A549 (cell line): ENCODE data around the gene ST8SIA2. TPM values are rescaled to one million over a fixed set of nuclear protein-coding genes. Genes with fewer than 3 reads are reported as not detected.

Experiments used
- ATAC-seq, 2 experiments: fragments of 200-7000 bp in 1 of 2; fragments of >200 bp in 1 of 2; cut with Nextera tagmentation in 1 of 2; cut with Tn5 transposase in 1 of 2; 3 replicates each; pipeline versions ENCODE4 v1.8.0 to v1.9.1; 2018 to 2020; ENCODE audit warnings: mild to moderate bottlenecking in 1 of 2, moderate library complexity in 1 of 2
- CTCF ChIA-PET: fragments of 300-600 bp; sonication (Branson Sonifier 250); formaldehyde crosslinking; extraction: SDS; loops from one replicate; lab custom pipeline; 2021; ENCODE audit warnings: antibody characterized with exemption, inconsistent platforms; lab: Yijun Ruan, JAX
- POLR2A ChIA-PET: fragments of 350-600 bp; formaldehyde crosslinking; extraction: SDS; loops from one replicate; lab custom pipeline; 2021; ENCODE audit warnings: antibody characterized with exemption, inconsistent platforms; lab: Yijun Ruan, JAX
- DNase-seq, 2 experiments: peaks; one replicate each; pipeline versions ENCODE4 v3.0.0 to v3.0.0-alpha.2; 2011 to 2016; ENCODE audit warnings: low read depth in 1 of 2, low spot score in 1 of 2
- FAIRE-seq: peaks from 2 replicates; lab custom pipeline; 2011; peaks lifted over from hg19 to GRCh38; lab: Jason Lieb, UNC
- H3K27ac ChIP-seq, 2 experiments: fragments of >200 bp; sonication (Bioruptor Twin); formaldehyde crosslinking; 3 replicates each; pipeline ENCODE4 v1.5.1; 2016 to 2017
- H3K4me1 ChIP-seq: fragments of >200 bp; sonication (Bioruptor Twin); formaldehyde crosslinking; 3 replicates; pipeline ENCODE4 v1.6.1; 2016
- H3K4me2 ChIP-seq: fragments of >200 bp; sonication (Bioruptor Twin); formaldehyde crosslinking; 3 replicates; pipeline ENCODE4 v1.6.1; 2016
- H3K4me3 ChIP-seq: fragments of >200 bp; sonication (Bioruptor Twin); formaldehyde crosslinking; 3 replicates; pipeline ENCODE4 v1.5.1; 2016
- H3K9me3 ChIP-seq: fragments of >200 bp; sonication (Bioruptor Twin); formaldehyde crosslinking; 3 replicates; pipeline ENCODE4 v1.6.1; 2016
- BHLHE40 ChIP-seq: IDR thresholded peaks from 2 replicates; pipeline ENCODE4 v1.6.1; 2012; ENCODE audit warnings: low read depth, low read length, inconsistent platforms
- CBX8 ChIP-seq: fragments of 200-600 bp; sonication (generic); IDR thresholded peaks from 2 replicates; pipeline ENCODE4 v1.6.1; 2016
- CEBPB ChIP-seq, 2 experiments: fragments of >200 bp in 1 of 2; sonication (Bioruptor Twin) in 1 of 2; formaldehyde crosslinking in 1 of 2; IDR thresholded peaks; 2 replicates each; pipeline ENCODE4 v1.6.1; 2012 to 2016
- CHD2 ChIP-seq: fragments of 150-350 bp; IDR thresholded peaks from 2 replicates; pipeline ENCODE4 v1.6.1; 2014; ENCODE audit warnings: low read length; ENCODE audit not compliant: partially characterized antibody
- CHD4 ChIP-seq: fragments of 200-600 bp; sonication (generic); IDR thresholded peaks from 2 replicates; pipeline ENCODE4 v1.6.1; 2016; ENCODE audit warnings: antibody characterized with exemption, mild to moderate bottlenecking, borderline replicate concordance
- ESRRA ChIP-seq: fragments of 150-350 bp; IDR thresholded peaks from 2 replicates; pipeline ENCODE4 v1.6.1; 2014; ENCODE audit warnings: mild to moderate bottlenecking, low read length, borderline replicate concordance
- FOSB ChIP-seq: fragments of 250-450 bp; sonication (Bioruptor Pico); IDR thresholded peaks from 2 replicates; pipeline ENCODE4 v1.5.0; 2020; ENCODE audit warnings: mild to moderate bottlenecking, moderate library complexity
- GATA3 ChIP-seq: IDR thresholded peaks from 2 replicates; pipeline ENCODE4 v1.6.1; 2012; ENCODE audit warnings: borderline replicate concordance
- HDAC2 ChIP-seq: fragments of 200-600 bp; sonication (generic); IDR thresholded peaks from 2 replicates; pipeline ENCODE4 v1.6.1; 2016
- HOXB13 ChIP-seq: fragments of 250-450 bp; sonication (Bioruptor Pico); IDR thresholded peaks from 2 replicates; pipeline ENCODE4 v1.5.0; 2020; ENCODE audit warnings: low read depth, mild to moderate bottlenecking, moderate library complexity
- HOXB5 ChIP-seq: fragments of 250-450 bp; sonication (Bioruptor Pico); IDR thresholded peaks from 2 replicates; pipeline ENCODE4 v1.5.0; 2020; ENCODE audit warnings: mild to moderate bottlenecking, moderate library complexity
- JUN ChIP-seq, 2 experiments: fragments of >200 bp; sonication (Bioruptor Twin); formaldehyde crosslinking; IDR thresholded peaks; 2 replicates in 1 of 2; 3 replicates in 1 of 2; pipeline ENCODE4 v1.6.1; 2016 to 2017
- KDM5A ChIP-seq: fragments of 200-600 bp; sonication (generic); IDR thresholded peaks from 2 replicates; pipeline ENCODE4 v1.6.1; 2016; ENCODE audit warnings: antibody characterized with exemption, mild to moderate bottlenecking
- NFE2L2 ChIP-seq: fragments of 150-350 bp; conservative IDR thresholded peaks from 2 replicates; pipeline ENCODE4 v1.6.1; 2014; ENCODE audit warnings: low read length
- NR3C1 ChIP-seq: fragments of >200 bp; sonication (Bioruptor Twin); formaldehyde crosslinking; IDR thresholded peaks from 3 replicates; pipeline ENCODE4 v1.6.1; 2017
- TFCP2L1 ChIP-seq: fragments of 250-450 bp; sonication (Bioruptor Pico); IDR thresholded peaks from 2 replicates; pipeline ENCODE4 v1.5.0; 2021; ENCODE audit warnings: mild to moderate bottlenecking
- TP53 ChIP-seq: fragments of 250-450 bp; sonication (Bioruptor Pico); IDR thresholded peaks from 2 replicates; pipeline ENCODE4 v1.5.0; 2021; ENCODE audit warnings: mild to moderate bottlenecking, moderate library complexity
- ZC3H11A ChIP-seq: fragments of 450-650 bp; IDR thresholded peaks from 2 replicates; pipeline ENCODE4 v1.6.1; 2014; ENCODE audit warnings: antibody characterized with exemption, mild to moderate bottlenecking
- ZFP36 ChIP-seq: fragments of 450-650 bp; IDR thresholded peaks from 2 replicates; pipeline ENCODE4 v1.6.1; 2014; ENCODE audit warnings: borderline replicate concordance; ENCODE audit not compliant: partially characterized antibody
- WGBS: methylation state at CpG from one replicate; pipeline ENCODE4 v1.1.6; 2017; ENCODE audit errors: missing lambda C conversion rate; 5-methylcytosine and 5-hydroxymethylcytosine counted together
- polyA plus RNA-seq, 4 experiments: library from polyadenylated mRNA; depleted of rRNA in 3 of 4; stranded (reverse); fragments of >200 nt; fragmentation: RNase III in 1 of 4; extraction: RNeasy Plus Mini Kit Qiagen cat#74134 plus additional on column Dnase treatment in 1 of 4; gene quantifications; 2 replicates in 3 of 4; 3 replicates in 1 of 4; pipeline ENCODE4 v1.2.3, GENCODE V29; 2011 to 2017
- TF ChIP-seq, protein P1 (sequence below): fragments of >200 bp; sonication (Bioruptor Twin); formaldehyde crosslinking; IDR thresholded peaks from 3 replicates; pipeline ENCODE4 v1.6.1; 2016
- TF ChIP-seq, protein P2 (sequence below): fragments of 200-600 bp; sonication (generic); IDR thresholded peaks from 2 replicates; pipeline ENCODE4 v1.6.1; 2016; ENCODE audit warnings: antibody characterized with exemption, mild to moderate bottlenecking, moderate library complexity
- TF ChIP-seq, protein P3 (sequence below): IDR thresholded peaks from 2 replicates; pipeline ENCODE4 v1.6.1; 2012
- TF ChIP-seq, protein P4 (sequence below): IDR thresholded peaks from 2 replicates; pipeline ENCODE4 v1.6.1; 2012; ENCODE audit warnings: low read depth, borderline replicate concordance
- TF ChIP-seq, protein P5 (sequence below): fragments of 250-450 bp; sonication (Bioruptor Pico); IDR thresholded peaks from 2 replicates; pipeline ENCODE4 v1.5.0; 2021; ENCODE audit warnings: mild to moderate bottlenecking, moderate library complexity, borderline replicate concordance

Gene ST8SIA2
- polyA plus RNA-seq, 2 of the 4 experiments (the other 2 are of a cell fraction): 0.22 to 0.41 TPM

DNA sequence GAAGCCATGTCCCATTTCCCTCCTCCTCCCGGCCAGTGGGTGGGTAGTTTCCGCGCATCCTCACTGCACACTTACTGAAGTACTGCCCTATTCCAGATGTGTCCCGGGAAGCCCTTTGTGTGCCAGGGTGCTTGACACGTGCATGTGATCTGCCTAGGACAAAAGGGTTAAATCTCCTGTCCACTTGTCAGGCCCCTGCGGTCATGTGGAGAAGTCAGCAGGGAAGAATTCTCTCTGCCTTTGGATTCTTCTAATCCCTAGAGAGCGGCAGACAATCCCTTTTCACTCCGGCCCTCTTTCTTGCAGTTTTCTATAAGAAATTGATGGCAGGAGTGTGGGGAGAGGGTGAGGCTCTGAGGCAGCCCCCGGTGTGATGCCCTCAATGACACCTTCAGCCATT lies 19.8 kb downstream of the ST8SIA2 start:
- 53% methylated on average over 9 of the region's 9 CpGs for WGBS

DNA sequence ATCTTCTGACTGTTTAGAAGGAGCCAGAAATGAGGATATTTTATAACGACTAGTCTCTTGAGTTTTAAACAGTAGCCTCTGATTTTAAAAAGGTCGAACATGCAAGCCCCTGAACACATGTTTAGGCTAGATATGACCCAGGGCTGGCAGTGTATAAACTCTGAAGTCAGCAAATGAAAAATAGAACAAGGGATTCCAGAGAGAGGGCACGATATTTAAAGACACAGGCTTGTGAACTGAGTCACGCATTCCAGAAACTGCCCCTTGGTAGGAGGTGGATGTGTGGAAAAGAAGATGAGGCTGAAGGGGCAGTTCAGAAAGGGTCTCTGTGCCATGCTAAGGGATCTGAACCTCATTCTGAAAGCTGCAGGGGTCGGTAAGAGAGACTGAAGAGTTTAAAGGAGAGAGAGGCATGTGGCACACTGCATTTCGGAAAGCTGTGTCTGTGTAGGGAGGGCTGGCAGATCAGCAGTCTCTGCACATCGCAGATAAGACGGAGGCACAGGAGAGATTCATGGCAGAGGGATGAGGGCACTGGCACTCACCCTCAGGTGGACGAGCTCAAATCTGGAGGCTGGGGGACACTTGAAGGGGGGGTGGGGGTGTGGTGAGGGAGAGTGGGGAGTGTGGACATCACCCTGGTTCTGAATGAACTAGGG lies 22.1 kb downstream of the ST8SIA2 start:
- H3K9me3 ChIP-seq: no peaks in the 10 kb centered on the region
- H3K4me3 ChIP-seq: no peak overlapping the region
- TF ChIP-seq TFCP2L1 (CRISPR knock-in tag): no peak
- TF ChIP-seq, protein P1, sequence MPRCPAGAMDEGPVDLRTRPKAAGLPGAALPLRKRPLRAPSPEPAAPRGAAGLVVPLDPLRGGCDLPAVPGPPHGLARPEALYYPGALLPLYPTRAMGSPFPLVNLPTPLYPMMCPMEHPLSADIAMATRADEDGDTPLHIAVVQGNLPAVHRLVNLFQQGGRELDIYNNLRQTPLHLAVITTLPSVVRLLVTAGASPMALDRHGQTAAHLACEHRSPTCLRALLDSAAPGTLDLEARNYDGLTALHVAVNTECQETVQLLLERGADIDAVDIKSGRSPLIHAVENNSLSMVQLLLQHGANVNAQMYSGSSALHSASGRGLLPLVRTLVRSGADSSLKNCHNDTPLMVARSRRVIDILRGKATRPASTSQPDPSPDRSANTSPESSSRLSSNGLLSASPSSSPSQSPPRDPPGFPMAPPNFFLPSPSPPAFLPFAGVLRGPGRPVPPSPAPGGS: no peak
- no peak for TF ChIP-seq CBX8
- TF ChIP-seq, protein P2, sequence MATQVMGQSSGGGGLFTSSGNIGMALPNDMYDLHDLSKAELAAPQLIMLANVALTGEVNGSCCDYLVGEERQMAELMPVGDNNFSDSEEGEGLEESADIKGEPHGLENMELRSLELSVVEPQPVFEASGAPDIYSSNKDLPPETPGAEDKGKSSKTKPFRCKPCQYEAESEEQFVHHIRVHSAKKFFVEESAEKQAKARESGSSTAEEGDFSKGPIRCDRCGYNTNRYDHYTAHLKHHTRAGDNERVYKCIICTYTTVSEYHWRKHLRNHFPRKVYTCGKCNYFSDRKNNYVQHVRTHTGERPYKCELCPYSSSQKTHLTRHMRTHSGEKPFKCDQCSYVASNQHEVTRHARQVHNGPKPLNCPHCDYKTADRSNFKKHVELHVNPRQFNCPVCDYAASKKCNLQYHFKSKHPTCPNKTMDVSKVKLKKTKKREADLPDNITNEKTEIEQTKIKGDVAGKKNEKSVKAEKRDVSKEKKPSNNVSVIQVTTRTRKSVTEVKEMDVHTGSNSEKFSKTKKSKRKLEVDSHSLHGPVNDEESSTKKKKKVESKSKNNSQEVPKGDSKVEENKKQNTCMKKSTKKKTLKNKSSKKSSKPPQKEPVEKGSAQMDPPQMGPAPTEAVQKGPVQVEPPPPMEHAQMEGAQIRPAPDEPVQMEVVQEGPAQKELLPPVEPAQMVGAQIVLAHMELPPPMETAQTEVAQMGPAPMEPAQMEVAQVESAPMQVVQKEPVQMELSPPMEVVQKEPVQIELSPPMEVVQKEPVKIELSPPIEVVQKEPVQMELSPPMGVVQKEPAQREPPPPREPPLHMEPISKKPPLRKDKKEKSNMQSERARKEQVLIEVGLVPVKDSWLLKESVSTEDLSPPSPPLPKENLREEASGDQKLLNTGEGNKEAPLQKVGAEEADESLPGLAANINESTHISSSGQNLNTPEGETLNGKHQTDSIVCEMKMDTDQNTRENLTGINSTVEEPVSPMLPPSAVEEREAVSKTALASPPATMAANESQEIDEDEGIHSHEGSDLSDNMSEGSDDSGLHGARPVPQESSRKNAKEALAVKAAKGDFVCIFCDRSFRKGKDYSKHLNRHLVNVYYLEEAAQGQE: no peak
- no peak for TF ChIP-seq CEBPB (IDR thresholded peaks at IDR 0.05)
- no peak for TF ChIP-seq KDM5A
- TF ChIP-seq HOXB13 (CRISPR knock-in tag): no peak
- TF ChIP-seq JUN (IDR thresholded peaks at IDR 0.05): no peak
- no peak for TF ChIP-seq NFE2L2
- no peak for TF ChIP-seq CHD4
- TF ChIP-seq, protein P3, sequence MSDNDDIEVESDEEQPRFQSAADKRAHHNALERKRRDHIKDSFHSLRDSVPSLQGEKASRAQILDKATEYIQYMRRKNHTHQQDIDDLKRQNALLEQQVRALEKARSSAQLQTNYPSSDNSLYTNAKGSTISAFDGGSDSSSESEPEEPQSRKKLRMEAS: no peak
- TF ChIP-seq ZC3H11A: no peak
- TF ChIP-seq CHD2: no peak
- TF ChIP-seq BHLHE40: no peak
- TF ChIP-seq GATA3: no peak
- no peak for TF ChIP-seq HDAC2
- TF ChIP-seq ESRRA: no peak
- no peak for TF ChIP-seq NR3C1
- no peak for TF ChIP-seq ZFP36
- no peak for TF ChIP-seq FOSB (CRISPR knock-in tag)
- WGBS: 46% methylated on average over 9 of the region's 9 CpGs
- peaks cover 4% of the 10 kb centered on the region; the same call in 1 of the 3 replicates for H3K4me1 ChIP-seq
- no peak for DNase-seq
- FAIRE-seq: no peak
- ChIA-PET CTCF (no interaction called here), POLR2A (no interaction called here)
- no peak overlapping the region for H3K4me2 ChIP-seq
- no peak overlapping the region for H3K27ac ChIP-seq
- ATAC-seq: peak in 1 of 2 experiments; percentile 26; a peak in 2 of 6 replicates

More for the DNA sequence above, 19.8 kb downstream of the ST8SIA2 start:
- peaks cover 4% of the 10 kb centered on the region; the same call in 1 of the 3 replicates for H3K4me1 ChIP-seq
- no peak overlapping the region for H3K27ac ChIP-seq
- ATAC-seq: no peak
- no peaks in the 10 kb centered on the region for H3K9me3 ChIP-seq
- DNase-seq: no peak
- POLR2A ChIA-PET: no interaction called here
- H3K4me3 ChIP-seq: no peak overlapping the region
- no peak overlapping the region for H3K4me2 ChIP-seq
- CTCF ChIA-PET: interaction anchor here (0.6 to 1.2 kb wide), 2 partner anchors 9 to 16 kb away, joined by 3 to 4 read pairs; no protein-coding TSS in a partner anchor
- no peak for FAIRE-seq
- TF ChIP-seq CBX8 (no peak), HOXB5 (CRISPR knock-in tag) (no peak), TP53 (CRISPR knock-in tag) (no peak), FOSB (CRISPR knock-in tag) (no peak)
- TF ChIP-seq, protein P4, sequence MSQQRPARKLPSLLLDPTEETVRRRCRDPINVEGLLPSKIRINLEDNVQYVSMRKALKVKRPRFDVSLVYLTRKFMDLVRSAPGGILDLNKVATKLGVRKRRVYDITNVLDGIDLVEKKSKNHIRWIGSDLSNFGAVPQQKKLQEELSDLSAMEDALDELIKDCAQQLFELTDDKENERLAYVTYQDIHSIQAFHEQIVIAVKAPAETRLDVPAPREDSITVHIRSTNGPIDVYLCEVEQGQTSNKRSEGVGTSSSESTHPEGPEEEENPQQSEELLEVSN: no peak
- TF ChIP-seq, protein P5, sequence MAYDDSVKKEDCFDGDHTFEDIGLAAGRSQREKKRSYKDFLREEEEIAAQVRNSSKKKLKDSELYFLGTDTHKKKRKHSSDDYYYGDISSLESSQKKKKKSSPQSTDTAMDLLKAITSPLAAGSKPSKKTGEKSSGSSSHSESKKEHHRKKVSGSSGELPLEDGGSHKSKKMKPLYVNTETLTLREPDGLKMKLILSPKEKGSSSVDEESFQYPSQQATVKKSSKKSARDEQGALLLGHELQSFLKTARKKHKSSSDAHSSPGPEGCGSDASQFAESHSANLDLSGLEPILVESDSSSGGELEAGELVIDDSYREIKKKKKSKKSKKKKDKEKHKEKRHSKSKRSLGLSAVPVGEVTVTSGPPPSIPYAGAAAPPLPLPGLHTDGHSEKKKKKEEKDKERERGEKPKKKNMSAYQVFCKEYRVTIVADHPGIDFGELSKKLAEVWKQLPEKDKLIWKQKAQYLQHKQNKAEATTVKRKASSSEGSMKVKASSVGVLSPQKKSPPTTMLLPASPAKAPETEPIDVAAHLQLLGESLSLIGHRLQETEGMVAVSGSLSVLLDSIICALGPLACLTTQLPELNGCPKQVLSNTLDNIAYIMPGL: no peak
